Measurements from ENCODE around the gene PIAS1. TPM values are rescaled to one million over a fixed set of nuclear protein-coding genes. Genes with fewer than 3 reads are reported as not detected.

PIAS1 gene
- total and polyA plus RNA-seq, 2 donors (not counting 1 experiment from before 2014, with no cell fraction given): 28.8 to 87.3 TPM

GRCh38 chr15:68014219-68014618 is 39.9 kb upstream of the PIAS1 start:
- intact Hi-C loops (cut with micrococcal nuclease): no loop called here
- Mint-ChIP-seq H3K4me3 (no peak overlapping the region), H3K4me1 (peaks cover 7% of the 10 kb centered on the region), H3K9me3 (ENCODE audit: insufficient read depth) (peaks cover 2% of the 10 kb centered on the region), H3K27ac (no peak overlapping the region), H3K27me3 (peaks cover 14% of the 10 kb centered on the region)
- H3K9me3 ChIP-seq (ENCODE audit: control extremely low read depth in 1 of 3, control insufficient read depth in 2 of 3, insufficient read depth in 1 of 3, low read length in 2 of 3): peaks cover 0 to under 1% (median 0%) of the 10 kb centered on the region in 3 donors
- no peak overlapping the region for H3K9ac ChIP-seq (ENCODE audit: low read length)
- ChIA-PET POLR2A (no interaction called here), CTCF (no interaction called here)
- peaks cover 7 to 8% of the 10 kb centered on the region in 2 donors for H3K4me1 ChIP-seq (ENCODE audit: control insufficient read depth in 2 of 2, insufficient read depth in 2 of 2, low read length in 2 of 2)
- H3K79me2 ChIP-seq (ENCODE audit: control insufficient read depth, insufficient read depth, low read length): no peaks in the 10 kb centered on the region
- DNase-seq: no peak
- no peak overlapping the region for H2AFZ ChIP-seq (ENCODE audit: insufficient read depth, low read depth, low read length, poor library complexity, severe bottlenecking)
- ATAC-seq (ENCODE audit: low read depth): no peak
- no peak overlapping the region for H3K4me3 ChIP-seq (ENCODE audit: control extremely low read depth in 1 of 5, extremely low read depth in 1 of 5, insufficient read depth in 1 of 5, low read depth in 2 of 5, low read length in 4 of 5)
- no peaks in the 10 kb centered on the region for H3K36me3 ChIP-seq (replicated peaks in 1 of 2; ENCODE audit: control extremely low read depth in 1 of 2, control insufficient read depth in 1 of 2, extremely low read depth in 1 of 2, insufficient read depth in 2 of 2, low read length in 1 of 2)
- H3K27ac ChIP-seq (ENCODE audit: low read length in 2 of 2): no peak overlapping the region
- peaks cover 0 to 6% (median 0%) of the 10 kb centered on the region in 4 experiments for H3K27me3 ChIP-seq (replicated peaks in 1 of 4; ENCODE audit: control extremely low read depth in 1 of 4, control insufficient read depth in 3 of 4, insufficient read depth in 4 of 4, low read length in 3 of 4)
- no peaks in the 10 kb centered on the region for H4K20me1 ChIP-seq (ENCODE audit: control insufficient read depth, insufficient read depth, low read length, poor library complexity, severe bottlenecking)
- WGBS (ENCODE audit: insufficient coverage): 50% methylated on average over 1 of the region's 1 CpG
- no peak overlapping the region for H3K4me2 ChIP-seq (replicated peaks; ENCODE audit: low read depth, low read length, poor library complexity, severe bottlenecking)
- TF ChIP-seq EZH2 (IDR thresholded peaks at IDR 0.05; ENCODE audit: borderline replicate concordance, insufficient read depth, low read depth, low read length, poor library complexity, severe bottlenecking): no peak
- no peak for TF ChIP-seq CTCF (IDR thresholded peaks at IDR 0.05)

- Histone ChIP-seq H3K36me3 (replicated peaks in 1 of 2; ENCODE audit: control extremely low read depth in 1 of 2, control insufficient read depth in 1 of 2, extremely low read depth in 1 of 2, insufficient read depth in 2 of 2, low read length in 1 of 2) (no peaks in the 10 kb centered on the region), H3K9me3 (ENCODE audit: control extremely low read depth in 1 of 3, control insufficient read depth in 2 of 3, insufficient read depth in 1 of 3, low read length in 2 of 3) (no peaks in the 10 kb centered on the region), H3K9ac (ENCODE audit: low read length) (no peak overlapping the region), H3K4me2 (replicated peaks; ENCODE audit: low read depth, low read length, poor library complexity, severe bottlenecking) (no peak overlapping the region), H3K27me3 (replicated peaks in 1 of 4; ENCODE audit: control extremely low read depth in 1 of 4, control insufficient read depth in 3 of 4, insufficient read depth in 4 of 4, low read length in 3 of 4) (peaks cover 0 to 6% (median 0%) of the 10 kb centered on the region in 4 experiments), H4K20me1 (ENCODE audit: control insufficient read depth, insufficient read depth, low read length, poor library complexity, severe bottlenecking) (no peaks in the 10 kb centered on the region), H3K79me2 (ENCODE audit: control insufficient read depth, insufficient read depth, low read length) (no peaks in the 10 kb centered on the region), H3K4me1 (ENCODE audit: control insufficient read depth in 2 of 2, insufficient read depth in 2 of 2, low read length in 2 of 2) (no peaks in the 10 kb centered on the region), H2AFZ (ENCODE audit: insufficient read depth, low read depth, low read length, poor library complexity, severe bottlenecking) (no peak overlapping the region), H3K4me3 (ENCODE audit: control extremely low read depth in 1 of 5, extremely low read depth in 1 of 5, insufficient read depth in 1 of 5, low read depth in 2 of 5, low read length in 4 of 5) (no peak overlapping the region), H3K27ac (ENCODE audit: low read length in 2 of 2) (no peak overlapping the region)
- no peak overlapping the region for H3K27ac Mint-ChIP-seq
- ChIA-PET CTCF (no interaction called here), POLR2A (no interaction called here)
- no peak for TF ChIP-seq EZH2 (IDR thresholded peaks at IDR 0.05; ENCODE audit: borderline replicate concordance, insufficient read depth, low read depth, low read length, poor library complexity, severe bottlenecking)
- TF ChIP-seq CTCF (IDR thresholded peaks at IDR 0.05): no peak
- no peak overlapping the region for H3K4me3 Mint-ChIP-seq
- H3K9me3 Mint-ChIP-seq (ENCODE audit: insufficient read depth): no peaks in the 10 kb centered on the region
- H3K27me3 Mint-ChIP-seq: peaks cover 14% of the 10 kb centered on the region
- no peaks in the 10 kb centered on the region for H3K4me1 Mint-ChIP-seq
- no CpG with 5 or more reads among the region's 3 CpGs for WGBS (ENCODE audit: insufficient coverage)
- intact Hi-C loops (cut with micrococcal nuclease): no loop called here
- DNase-seq (no peak), ATAC-seq (ENCODE audit: low read depth) (no peak)
Observed at GRCh38 chr15:68015244-68015643, 38.9 kb upstream of the PIAS1 start.
